IMR-90 (cell line): ENCODE results near the gene CABP4. TPM values are rescaled to one million over a fixed set of nuclear protein-coding genes. Genes with fewer than 3 reads are reported as not detected.

Experiments
- ATAC-seq: fragments of 200-7000 bp; cut with Tn5 transposase; 2 replicates; pipeline ENCODE4 v1.9.1; 2020; ENCODE audit warnings: low read depth, mild to moderate bottlenecking, moderate library complexity
- BruUV-seq: library from RNA; stranded (reverse); fragments of 400-500 nt; replicated peaks from 2 replicates; lab custom pipeline; 2021; lab: Mats Ljungman, UMichigan
- CTCF ChIA-PET: fragments of 300-600 bp; formaldehyde crosslinking; extraction: SDS; loops from one replicate; lab custom pipeline; 2021; ENCODE audit warnings: antibody characterized with exemption; lab: Yijun Ruan, JAX
- POLR2A ChIA-PET: fragments of 300-600 bp; sonication (Branson Sonifier 250); formaldehyde crosslinking; loops from one replicate; lab custom pipeline; 2022; ENCODE audit warnings: antibody characterized with exemption; ENCODE audit not compliant: unreplicated experiment; lab: Charles Lee
- DNase-seq: peaks from one replicate; pipeline ENCODE4 v3.0.0; 2013
- H2AFZ ChIP-seq: replicated peaks from 2 replicates; pipeline ENCODE3; 2013; ENCODE audit warnings: low read length, mild to moderate bottlenecking; ENCODE audit not compliant: poor library complexity
- H2AK5ac ChIP-seq: 2 replicates; pipeline ENCODE4 v1.6.1; 2013; ENCODE audit warnings: low read depth, low read length, inconsistent platforms
- H2AK9ac ChIP-seq: replicated peaks from 2 replicates; pipeline ENCODE3; 2013; ENCODE audit warnings: mild to moderate bottlenecking, low read depth, low read length, moderate library complexity; ENCODE audit not compliant: poor library complexity
- H2BK120ac ChIP-seq: 2 replicates; pipeline ENCODE4 v1.6.1; 2013; ENCODE audit warnings: low read depth, low read length, inconsistent platforms
- H2BK15ac ChIP-seq: 3 replicates; pipeline ENCODE4 v1.6.1; 2013; ENCODE audit warnings: low read depth, low read length, inconsistent platforms
- H2BK20ac ChIP-seq: 2 replicates; pipeline ENCODE4 v1.6.1; 2013; ENCODE audit warnings: low read depth, mild to moderate bottlenecking, inconsistent platforms, low read length, moderate library complexity
- H2BK5ac ChIP-seq: 2 replicates; pipeline ENCODE4 v1.6.1; 2013; ENCODE audit warnings: mild to moderate bottlenecking, low read depth, low read length, inconsistent platforms; ENCODE audit not compliant: poor library complexity, severe bottlenecking
- H3K14ac ChIP-seq: replicated peaks from 2 replicates; pipeline ENCODE4 v1.6.1; 2013; ENCODE audit warnings: low read depth, low read length, inconsistent platforms
- H3K18ac ChIP-seq: 2 replicates; pipeline ENCODE4 v1.6.1; 2013; ENCODE audit warnings: low read depth, low read length, control low read depth
- H3K23ac ChIP-seq: 2 replicates; pipeline ENCODE4 v1.6.1; 2013; ENCODE audit warnings: low read depth, low read length, inconsistent platforms
- H3K27ac ChIP-seq: 2 replicates; pipeline ENCODE4 v1.5.1; 2013; ENCODE audit warnings: mild to moderate bottlenecking, control low read depth, low read length; ENCODE audit not compliant: insufficient read depth
- H3K27me3 ChIP-seq: 2 replicates; pipeline ENCODE4 v1.6.1; 2013; ENCODE audit warnings: low read length; ENCODE audit not compliant: control insufficient read depth, insufficient read depth
- H3K36me3 ChIP-seq: 2 replicates; pipeline ENCODE4 v1.6.1; 2013; ENCODE audit warnings: low read length, mixed read lengths; ENCODE audit not compliant: control insufficient read depth, insufficient read depth
- H3K4ac ChIP-seq: 2 replicates; pipeline ENCODE4 v1.6.1; 2013; ENCODE audit warnings: low read depth, low read length, inconsistent platforms
- H3K4me1 ChIP-seq: 2 replicates; pipeline ENCODE4 v1.6.1; 2013; ENCODE audit warnings: low read length, mixed read lengths; ENCODE audit not compliant: control insufficient read depth, insufficient read depth
- H3K4me2 ChIP-seq: 2 replicates; pipeline ENCODE4 v1.6.1; 2013; ENCODE audit warnings: low read depth, mild to moderate bottlenecking, control low read depth, low read length, moderate library complexity
- H3K4me3 ChIP-seq: 2 replicates; pipeline ENCODE4 v1.5.1; 2013; ENCODE audit warnings: low read depth, mild to moderate bottlenecking, control low read depth, low read length, moderate library complexity; ENCODE audit not compliant: insufficient read depth
- H3K56ac ChIP-seq: 2 replicates; pipeline ENCODE4 v1.6.1; 2013; ENCODE audit warnings: low read length, inconsistent platforms; ENCODE audit not compliant: insufficient read depth; ENCODE audit errors: extremely low read depth
- H3K79me1 ChIP-seq, 2 experiments: 2 replicates each; pipeline ENCODE4 v1.6.1; 2013; ENCODE audit warnings: low read length in 2 of 2, inconsistent platforms in 1 of 2, low read depth in 1 of 2
- H3K9ac ChIP-seq: 2 replicates; pipeline ENCODE4 v1.6.1; 2013; ENCODE audit warnings: low read depth, low read length, control low read depth
- H3K9me1 ChIP-seq: 2 replicates; pipeline ENCODE4 v1.6.1; 2013; ENCODE audit warnings: low read length, inconsistent platforms; ENCODE audit not compliant: insufficient read depth
- H3K9me3 ChIP-seq: 2 replicates; pipeline ENCODE4 v1.6.1; 2013; ENCODE audit warnings: low read length; ENCODE audit not compliant: control insufficient read depth, insufficient read depth
- H4K20me1 ChIP-seq: 2 replicates; pipeline ENCODE4 v1.6.1; 2013; ENCODE audit warnings: low read length, inconsistent platforms; ENCODE audit not compliant: insufficient read depth
- H4K5ac ChIP-seq: 2 replicates; pipeline ENCODE4 v1.6.1; 2013; ENCODE audit warnings: mild to moderate bottlenecking, low read depth, low read length, control low read depth
- H4K8ac ChIP-seq, 2 experiments: 2 replicates each; pipeline ENCODE4 v1.6.1; 2013; ENCODE audit warnings: low read depth in 2 of 2, low read length in 2 of 2, control low read depth in 1 of 2, inconsistent platforms in 1 of 2
- H4K91ac ChIP-seq: 2 replicates; pipeline ENCODE4 v1.6.1; 2013; ENCODE audit warnings: low read depth, low read length, inconsistent platforms; ENCODE audit not compliant: insufficient read depth
- BHLHE40 ChIP-seq: fragments of 150-350 bp; IDR thresholded peaks from 2 replicates; pipeline ENCODE4 v1.6.1; 2016; ENCODE audit warnings: mild to moderate bottlenecking, low read depth, low read length
- CHD1 ChIP-seq: IDR thresholded peaks from 2 replicates; pipeline ENCODE4 v1.6.1; 2012; ENCODE audit warnings: low read depth, low read length, improper control_type of control experiment
- CTCF ChIP-seq: conservative IDR thresholded peaks from 2 replicates; pipeline ENCODE4 v1.5.1; 2012; ENCODE audit warnings: mild to moderate bottlenecking, low read depth, low read length, improper control_type of control experiment
- ELK1 ChIP-seq: fragments of 150-350 bp; IDR thresholded peaks from 2 replicates; pipeline ENCODE4 v1.6.1; 2016; ENCODE audit warnings: low read depth, mild to moderate bottlenecking, low read length, moderate library complexity, borderline replicate concordance
- FOS ChIP-seq: fragments of 150-350 bp; IDR thresholded peaks from 2 replicates; pipeline ENCODE4 v1.6.1; 2016; ENCODE audit warnings: low read depth, low read length
- MAFK ChIP-seq: IDR thresholded peaks from 2 replicates; pipeline ENCODE4 v1.6.1; 2012; ENCODE audit warnings: low read depth, low read length, improper control_type of control experiment
- MXI1 ChIP-seq: IDR thresholded peaks from 2 replicates; pipeline ENCODE4 v1.6.1; 2012; ENCODE audit warnings: low read depth, mild to moderate bottlenecking, low read length, moderate library complexity, borderline replicate concordance
- NFE2L2 ChIP-seq: fragments of 150-350 bp; IDR thresholded peaks from 2 replicates; pipeline ENCODE4 v1.6.1; 2016; ENCODE audit warnings: low read depth, mild to moderate bottlenecking, low read length
- RCOR1 ChIP-seq: IDR thresholded peaks from 2 replicates; pipeline ENCODE4 v1.6.1; 2012; ENCODE audit warnings: mild to moderate bottlenecking, low read length, improper control_type of control experiment; ENCODE audit not compliant: insufficient replicate concordance
- RFX5 ChIP-seq: IDR thresholded peaks from 2 replicates; pipeline ENCODE4 v1.8.0; 2012; ENCODE audit warnings: low read depth, mild to moderate bottlenecking, low read length, moderate library complexity
- SMC3 ChIP-seq: fragments of 150-350 bp; IDR thresholded peaks from 2 replicates; pipeline ENCODE4 v1.6.1; 2016; ENCODE audit warnings: low read depth, mild to moderate bottlenecking, antibody characterized with exemption, low read length, moderate library complexity
- WGBS, 2 experiments: methylation state at CpG; one replicate each; pipeline versions ENCODE4 v1.1.5 to v1.1.7; 2013; ENCODE audit warnings: missing lambda C conversion rate in 2 of 2; ENCODE audit not compliant: insufficient read length in 1 of 2; ENCODE audit errors: extremely low coverage in 2 of 2; 5-methylcytosine and 5-hydroxymethylcytosine counted together
- dilution Hi-C: fragments of 300-500 bp; cut with HindIII; formaldehyde crosslinking; loops from one replicate; pipeline ENCODE4 v1.14.3; 2018; ENCODE audit warnings: low sequenced_read_pairs; ENCODE audit not compliant: unreplicated experiment
- in situ Hi-C: fragments of 300-500 bp; cut with MboI; formaldehyde crosslinking; loops from 3 replicates; pipeline ENCODE4 v1.14.3; 2019; ENCODE audit warnings: low sequenced_read_pairs, inconsistent platforms, mixed read lengths
- intact Hi-C: fragments of 100-400 bp; cut with micrococcal nuclease; formaldehyde crosslinking; loops from 2 replicates; pipeline ENCODE4 v1.10.0; 2022
- polyA plus RNA-seq, 3 experiments: library from polyadenylated mRNA; depleted of rRNA; stranded (reverse); fragments of >200 nt; gene quantifications; 2 replicates each; pipeline ENCODE4 v1.2.3, GENCODE V29; 2012; ENCODE audit warnings: low replicate concordance in 1 of 3
- total RNA-seq: library from RNA; depleted of rRNA; stranded (reverse); fragments of >200 nt; gene quantifications from 2 replicates; pipeline ENCODE4 v1.2.3, GENCODE V29; 2012
- TF ChIP-seq, protein P1 (sequence below): fragments of 150-350 bp; IDR thresholded peaks from 2 replicates; pipeline ENCODE4 v1.6.1; 2017; ENCODE audit warnings: mild to moderate bottlenecking, antibody characterized with exemption, low read length, low read depth

CABP4 gene
- total and polyA plus RNA-seq, 2 of the 4 experiments (the other 2 are of a cell fraction), result not detected

- H3K23ac ChIP-seq, result no peak overlapping the region
- no peaks in the 10 kb centered on the region for H3K27me3 ChIP-seq
- dilution Hi-C loops, result no loop called here
- BruUV-seq, result no TSS peak
- ChIA-PET POLR2A (no interaction called here), CTCF (no interaction called here)
- intact Hi-C loops, result loop anchor here (5.0 kb wide), 1 partner anchor 59 kb away; the partner anchor contains the start of gene AIP
- H3K79me1 ChIP-seq, result peaks cover 0 to 7% of the 10 kb centered on the region in 2 experiments; a peak in 2 of 4 replicates
- ATAC-seq, result no peak
- no peak overlapping the region for H2AK5ac ChIP-seq
- in situ Hi-C loops, result no loop called here
- H3K4ac ChIP-seq, result no peak overlapping the region
- H4K91ac ChIP-seq, result no peak overlapping the region
- no peak overlapping the region for H2AFZ ChIP-seq
- no peaks in the 10 kb centered on the region for H3K36me3 ChIP-seq
- H2BK120ac ChIP-seq, result no peak overlapping the region
- no peak overlapping the region for H3K4me3 ChIP-seq
- H2BK15ac ChIP-seq, result no peak overlapping the region
- no peaks in the 10 kb centered on the region for H4K20me1 ChIP-seq
- no peak overlapping the region for H3K18ac ChIP-seq
- DNase-seq, result no peak
- peaks cover 6% of the 10 kb centered on the region for H3K4me1 ChIP-seq
- no peak overlapping the region for H4K5ac ChIP-seq
- no peak overlapping the region for H2AK9ac ChIP-seq
- H3K27ac ChIP-seq, result no peak overlapping the region
- peaks cover 5% of the 10 kb centered on the region for H3K9me1 ChIP-seq
- 85% methylated on average over 10 of the region's 13 CpGs; no CpG with 5 or more reads in 1 of the 2 experiments for WGBS, 2 experiments
- TF ChIP-seq, protein P1, sequence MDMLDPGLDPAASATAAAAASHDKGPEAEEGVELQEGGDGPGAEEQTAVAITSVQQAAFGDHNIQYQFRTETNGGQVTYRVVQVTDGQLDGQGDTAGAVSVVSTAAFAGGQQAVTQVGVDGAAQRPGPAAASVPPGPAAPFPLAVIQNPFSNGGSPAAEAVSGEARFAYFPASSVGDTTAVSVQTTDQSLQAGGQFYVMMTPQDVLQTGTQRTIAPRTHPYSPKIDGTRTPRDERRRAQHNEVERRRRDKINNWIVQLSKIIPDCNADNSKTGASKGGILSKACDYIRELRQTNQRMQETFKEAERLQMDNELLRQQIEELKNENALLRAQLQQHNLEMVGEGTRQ, result no peak
- TF ChIP-seq CHD1, result no peak
- TF ChIP-seq CTCF, result no peak
- no peak for TF ChIP-seq SMC3
- TF ChIP-seq BHLHE40, result no peak
- no peak for TF ChIP-seq RCOR1
- no peak for TF ChIP-seq MXI1
- no peak for TF ChIP-seq NFE2L2
- no peak for TF ChIP-seq ELK1
- TF ChIP-seq RFX5, result no peak
- no peak for TF ChIP-seq FOS
- TF ChIP-seq MAFK, result no peak
- no peak overlapping the region for H3K14ac ChIP-seq
- H3K56ac ChIP-seq, result no peak overlapping the region
- H3K9me3 ChIP-seq, result no peaks in the 10 kb centered on the region
- H2BK5ac ChIP-seq, result no peak overlapping the region
- no peak overlapping the region for H4K8ac ChIP-seq
- H3K9ac ChIP-seq, result no peak overlapping the region
- H2BK20ac ChIP-seq, result no peak overlapping the region
- no peak overlapping the region for H3K4me2 ChIP-seq
Observed at GRCh38 chr11:67423466-67423865, 31.7 kb upstream of the CABP4 start.
